ENCODE results near the gene USP54. TPM values are rescaled to one million over a fixed set of nuclear protein-coding genes. Genes with fewer than 3 reads are reported as not detected.
A peak's percentile ranks its signal among the peaks of the same experiment; 100 is the strongest.

Gene USP54
- total RNA-seq, 1 donor from 2014 or later: 13.7 TPM

DNA sequence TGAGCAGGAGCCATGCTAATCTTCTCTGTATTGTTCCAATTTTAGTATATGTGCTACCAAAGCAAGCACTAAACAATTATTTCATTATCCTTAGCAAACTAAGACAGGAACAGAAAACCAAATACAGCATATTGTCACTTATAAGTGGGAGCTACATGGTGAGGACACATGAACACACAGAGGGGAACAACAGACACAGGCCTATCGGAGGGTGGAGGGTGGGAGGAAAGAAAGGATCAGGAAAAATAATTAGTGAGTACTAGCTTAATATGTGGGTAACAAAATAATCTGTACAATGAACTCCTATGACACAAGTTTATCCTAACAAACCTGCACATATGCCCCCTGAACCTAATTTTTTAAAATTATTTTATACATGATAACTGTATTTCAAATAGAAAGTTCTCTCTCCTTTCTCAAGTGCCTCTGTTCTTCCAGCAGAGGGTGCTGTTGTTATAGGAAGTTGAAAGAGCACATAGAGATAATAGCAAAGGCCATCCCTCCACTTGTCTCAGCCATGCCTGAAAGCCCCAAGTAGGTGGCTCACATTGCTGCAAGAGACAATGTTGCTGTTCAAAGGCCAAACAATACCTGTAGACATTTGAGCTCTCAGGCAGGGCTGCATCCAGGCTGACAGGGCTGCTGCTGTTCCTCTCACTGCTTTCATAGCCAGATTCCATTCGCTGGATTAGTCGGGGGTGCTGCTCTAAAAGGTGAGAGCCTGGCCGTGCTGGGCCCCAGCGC lies 61.9 kb downstream of the USP54 start:
- DNase-seq (ENCODE audit: low read depth): peak; percentile 39
- no peak overlapping the region for H3K4me3 ChIP-seq (ENCODE audit: low read depth, low read length)
- TF ChIP-seq, protein P1, sequence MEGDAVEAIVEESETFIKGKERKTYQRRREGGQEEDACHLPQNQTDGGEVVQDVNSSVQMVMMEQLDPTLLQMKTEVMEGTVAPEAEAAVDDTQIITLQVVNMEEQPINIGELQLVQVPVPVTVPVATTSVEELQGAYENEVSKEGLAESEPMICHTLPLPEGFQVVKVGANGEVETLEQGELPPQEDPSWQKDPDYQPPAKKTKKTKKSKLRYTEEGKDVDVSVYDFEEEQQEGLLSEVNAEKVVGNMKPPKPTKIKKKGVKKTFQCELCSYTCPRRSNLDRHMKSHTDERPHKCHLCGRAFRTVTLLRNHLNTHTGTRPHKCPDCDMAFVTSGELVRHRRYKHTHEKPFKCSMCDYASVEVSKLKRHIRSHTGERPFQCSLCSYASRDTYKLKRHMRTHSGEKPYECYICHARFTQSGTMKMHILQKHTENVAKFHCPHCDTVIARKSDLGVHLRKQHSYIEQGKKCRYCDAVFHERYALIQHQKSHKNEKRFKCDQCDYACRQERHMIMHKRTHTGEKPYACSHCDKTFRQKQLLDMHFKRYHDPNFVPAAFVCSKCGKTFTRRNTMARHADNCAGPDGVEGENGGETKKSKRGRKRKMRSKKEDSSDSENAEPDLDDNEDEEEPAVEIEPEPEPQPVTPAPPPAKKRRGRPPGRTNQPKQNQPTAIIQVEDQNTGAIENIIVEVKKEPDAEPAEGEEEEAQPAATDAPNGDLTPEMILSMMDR (conservative IDR thresholded peaks at IDR 0.05; ENCODE audit: low read depth, low read length): peak; percentile 87

DNA sequence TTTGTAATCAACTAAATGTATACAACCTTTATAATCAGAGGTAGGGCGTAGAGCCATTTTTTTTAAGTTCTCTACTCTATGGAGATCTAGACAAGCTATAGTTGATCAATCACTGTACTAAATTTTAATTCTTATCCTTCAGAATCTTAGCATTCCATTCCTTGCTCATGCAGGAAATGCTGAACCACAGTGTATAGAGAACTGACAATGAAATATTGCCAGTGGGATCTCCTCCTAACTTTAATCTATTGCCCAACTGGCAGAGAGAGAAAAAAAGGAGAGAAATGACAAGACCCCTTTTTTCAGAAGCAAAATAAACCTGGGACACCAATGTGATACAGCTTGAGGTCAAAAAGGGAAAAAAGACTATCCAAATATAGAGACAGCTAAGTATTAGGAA lies 68.9 kb downstream of the USP54 start:
- DNase-seq (ENCODE audit: low read depth): no peak
- TF ChIP-seq, protein P1 (conservative IDR thresholded peaks at IDR 0.05; ENCODE audit: low read depth, low read length): no peak

DNA sequence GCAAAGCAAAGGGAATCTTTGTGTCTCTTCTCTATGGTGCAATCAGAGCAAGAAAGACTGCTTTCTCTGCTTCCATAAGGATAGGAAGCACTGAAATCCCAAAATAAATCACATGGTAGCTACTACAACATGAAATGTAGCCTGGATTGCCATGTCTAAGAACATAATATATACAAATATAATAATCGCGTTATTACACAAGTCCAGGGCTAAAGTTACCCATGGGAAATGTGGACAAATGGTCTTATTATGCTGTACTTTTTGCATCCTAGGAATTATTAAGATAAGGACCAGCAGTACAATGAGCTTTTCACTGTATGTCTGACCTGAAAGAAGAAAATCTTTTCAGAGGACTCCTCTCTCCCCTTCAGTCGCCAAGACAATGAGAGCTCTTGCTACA lies 71.8 kb downstream of the USP54 start:
- TF ChIP-seq, protein P1 (conservative IDR thresholded peaks at IDR 0.05; ENCODE audit: low read depth, low read length): no peak
- no peak overlapping the region for H3K4me3 ChIP-seq (ENCODE audit: low read depth, low read length)

More for the DNA sequence above, 68.9 kb downstream of the USP54 start:
- H3K4me3 ChIP-seq (ENCODE audit: low read depth, low read length): no peak overlapping the region

DNA sequence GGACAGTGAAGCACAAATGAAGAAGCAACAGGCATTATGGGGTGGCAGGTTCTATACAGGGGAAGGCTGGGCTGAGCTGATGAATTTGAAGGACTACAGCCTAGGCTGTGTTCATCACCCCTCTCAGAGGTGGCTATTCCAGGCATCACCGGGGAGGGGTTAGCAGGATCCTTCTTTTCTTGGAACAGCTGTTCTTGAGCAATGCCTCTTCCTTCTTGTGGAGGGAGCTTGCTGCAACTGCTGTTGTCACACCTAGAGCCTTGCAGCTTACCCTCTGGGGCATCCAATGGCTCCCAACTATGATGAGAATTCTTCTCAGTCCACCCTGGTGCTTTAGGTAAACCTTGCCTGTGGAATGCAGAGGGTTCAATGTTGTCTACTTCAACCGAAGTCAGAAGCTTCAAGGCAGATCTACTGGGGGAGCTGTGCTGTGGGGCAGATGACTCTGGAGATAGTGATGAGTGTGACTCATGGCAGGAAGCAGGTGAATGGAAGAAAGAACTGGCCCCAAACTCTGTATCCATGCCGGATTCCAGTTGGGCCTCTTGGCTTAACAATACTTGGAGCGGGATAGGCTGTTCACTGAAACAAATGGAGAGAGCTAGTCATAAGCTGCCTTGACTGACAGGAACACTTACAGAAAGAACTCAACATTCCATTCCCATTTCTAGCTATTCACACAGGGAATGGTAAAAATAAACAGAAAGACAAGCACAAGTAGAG lies 73.8 kb downstream of the USP54 start:
- H3K4me3 ChIP-seq (ENCODE audit: low read depth, low read length): no peak overlapping the region
- DNase-seq (ENCODE audit: low read depth): no peak
- TF ChIP-seq, protein P1 (conservative IDR thresholded peaks at IDR 0.05; ENCODE audit: low read depth, low read length): no peak

More for the DNA sequence above, 71.8 kb downstream of the USP54 start:
- no peak for DNase-seq (ENCODE audit: low read depth)

DNA sequence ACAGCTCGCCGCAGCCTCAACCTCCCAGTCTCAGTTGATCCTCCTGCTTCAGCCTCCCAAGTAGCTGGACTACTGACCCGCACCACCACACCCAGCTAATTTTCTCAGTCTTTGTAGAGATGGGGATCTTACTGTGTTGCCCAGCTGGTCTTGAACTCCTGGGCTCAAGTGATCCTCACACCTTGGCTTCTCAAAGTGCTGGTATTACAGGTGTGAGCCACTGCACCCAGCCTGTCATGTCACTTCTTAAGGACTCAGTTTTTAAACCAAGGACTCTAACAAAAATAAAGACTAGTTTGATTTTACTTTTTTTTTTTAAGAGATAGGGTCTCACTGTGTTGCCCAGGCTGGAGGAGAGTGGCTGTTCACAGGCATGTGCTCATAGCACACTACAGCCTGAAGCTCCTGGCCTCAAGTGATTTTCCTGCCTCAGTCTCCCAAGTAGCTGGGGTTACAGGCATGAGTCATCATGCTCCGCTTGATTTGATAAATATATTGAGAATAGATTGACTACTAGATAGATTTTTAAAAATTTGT lies 78.9 kb downstream of the USP54 start:
- no peak overlapping the region for H3K4me3 ChIP-seq (ENCODE audit: low read depth, low read length)
- TF ChIP-seq, protein P1 (conservative IDR thresholded peaks at IDR 0.05; ENCODE audit: low read depth, low read length): no peak
- no peak for DNase-seq (ENCODE audit: low read depth)

DNA sequence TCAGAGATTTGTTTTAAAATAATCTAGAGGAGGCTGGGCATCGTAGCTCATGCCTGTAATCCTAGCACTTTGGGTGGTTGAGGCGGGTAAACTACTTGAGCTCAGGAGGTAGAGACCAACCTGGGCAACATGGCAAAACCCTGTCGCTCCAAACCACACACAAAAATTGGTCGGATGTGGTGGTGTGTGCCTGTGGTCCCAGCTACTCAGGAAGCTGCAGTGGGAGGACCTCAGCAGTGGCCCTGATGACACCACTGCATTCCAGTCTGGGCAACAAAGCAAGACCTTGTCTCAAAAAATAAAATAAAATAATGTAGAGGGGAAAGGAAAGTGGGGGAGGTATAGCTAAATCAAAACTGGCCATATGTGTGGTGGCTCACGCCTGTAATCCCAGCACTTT lies 81.4 kb downstream of the USP54 start:
- no peak overlapping the region for H3K4me3 ChIP-seq (ENCODE audit: low read depth, low read length)
- TF ChIP-seq, protein P1 (conservative IDR thresholded peaks at IDR 0.05; ENCODE audit: low read depth, low read length): no peak
- DNase-seq (ENCODE audit: low read depth): no peak
